ENCODE measurements around the gene VPS37B.

DNA sequence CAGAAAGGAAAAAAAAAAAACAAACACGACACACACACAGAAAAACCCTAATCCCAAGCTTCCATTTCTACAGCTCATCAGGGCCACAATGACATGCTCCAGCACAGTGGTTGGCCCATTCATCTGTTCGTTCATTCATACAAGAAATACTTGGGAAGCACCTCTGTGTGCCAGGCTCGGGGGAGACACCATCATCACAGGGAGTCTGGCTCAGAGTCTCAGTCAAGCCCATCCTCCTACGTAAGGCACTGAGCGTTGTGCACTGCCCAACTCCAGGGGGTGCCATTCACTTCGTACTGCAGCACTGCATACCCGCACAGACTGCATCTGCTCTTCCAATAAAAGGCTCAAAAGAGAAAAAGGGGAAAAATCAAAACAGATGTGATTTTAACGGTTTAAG is 15.3 kb downstream of the VPS37B start:
- TF ChIP-seq CTCF (conservative IDR thresholded peaks at IDR 0.05) (no peak; the same call in 1 of the 2 replicates), ZFX (IDR thresholded peaks at IDR 0.05) (no peak)
